Stimulated activated CD8-positive, alpha-beta memory T cell treated with anti-CD3 and anti-CD28 coated beads, Interleukin-15, amount 100 ng/mL, for 4 hours (primary cell): ENCODE measurements around the gene UTP25.
A peak's percentile ranks its signal among the peaks of the same experiment; 100 is the strongest.

ENCODE experiments used
- DNase-seq, 2 donors: peaks; one replicate each; pipeline ENCODE4 v3.0.0-alpha.2; 2020; ENCODE audit warnings: low read depth in 2 of 2

The UTP25 gene

DNA sequence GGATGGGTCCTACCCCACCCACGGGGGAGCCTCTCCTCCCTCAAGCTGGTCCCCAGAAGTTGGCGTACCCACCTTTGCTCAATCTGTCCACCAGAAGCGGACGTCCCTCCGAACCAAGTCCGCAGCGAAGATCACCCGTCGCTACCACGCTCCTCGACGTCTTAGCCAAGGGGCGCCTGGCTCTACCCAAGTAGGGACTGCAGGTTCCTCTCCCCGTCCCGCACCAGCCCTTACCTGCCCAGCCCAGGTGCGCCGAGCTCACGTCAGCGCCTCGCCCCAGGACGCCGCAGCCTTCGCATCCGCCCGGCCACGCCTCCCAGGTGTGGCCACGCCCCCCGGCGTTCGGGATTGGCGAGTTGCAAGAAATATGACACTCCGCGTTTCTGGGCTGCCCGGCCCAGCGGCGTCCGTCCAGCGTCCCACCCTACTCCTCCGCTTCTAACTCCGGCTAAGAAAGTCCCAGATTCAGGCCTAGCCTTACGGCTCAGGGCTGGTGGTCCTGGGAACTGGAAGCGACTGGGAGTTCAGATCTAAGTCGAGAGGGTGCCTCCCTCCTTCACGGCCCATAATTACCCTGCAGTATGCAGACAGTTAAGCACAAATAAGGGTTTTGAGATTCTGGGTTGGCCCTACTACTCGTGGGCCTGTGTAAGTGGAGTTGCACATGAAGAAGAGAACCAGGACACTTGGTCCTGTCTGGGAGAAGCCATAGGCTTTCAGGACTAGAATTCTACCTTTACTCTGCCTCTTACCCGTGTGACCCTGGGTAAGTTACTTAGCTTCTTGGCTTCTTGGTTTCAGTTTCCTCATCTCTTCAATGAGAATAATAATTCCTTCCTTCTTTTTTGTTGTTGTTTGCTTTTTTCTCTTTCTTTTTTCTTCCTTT lies 21.7 kb upstream of the UTP25 start, which contains the start of gene IRF6:
IRF6 (minus strand) TSS at position 268 of the 886 bp plus-strand sequence. CDS start 4,729 bp downstream, outside the sequence.
- DNase-seq = peak; percentile 29 to 51

GRCh38 chr1:209807509-209807908 lies 20.3 kb upstream of the UTP25 start:
- DNase-seq = no peak

DNA sequence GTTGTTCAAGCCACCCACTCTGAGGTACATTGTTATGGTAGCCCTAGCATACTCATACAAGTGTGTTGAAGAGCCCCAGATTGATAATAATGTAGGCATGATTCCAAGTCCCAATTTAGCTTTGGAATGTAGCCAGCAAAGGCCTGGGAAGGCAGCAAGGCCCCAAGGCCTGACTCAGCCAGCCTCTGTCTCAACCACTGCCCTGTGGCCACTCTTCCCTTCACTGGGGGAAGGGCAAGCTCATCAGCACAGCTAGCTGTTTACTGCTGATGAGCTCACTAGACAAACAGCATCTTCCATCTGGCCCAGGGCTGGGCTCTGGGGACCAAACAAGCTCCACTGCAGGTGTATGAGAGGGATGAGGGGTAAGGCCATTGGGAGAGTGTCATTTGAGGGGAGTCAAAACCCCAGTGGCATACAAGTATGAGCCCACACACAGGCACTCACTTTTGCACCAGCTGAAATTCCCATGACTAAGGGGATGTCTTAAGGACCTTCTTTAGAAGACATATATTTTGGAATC lies 19.7 kb upstream of the UTP25 start:
- no peak for DNase-seq

- no peak for DNase-seq
These were observed 18.2 kb upstream of the UTP25 start for GRCh38 chr1:209809611-209810010.

- no peak for DNase-seq
These were observed 17.0 kb upstream of the UTP25 start for GRCh38 chr1:209810783-209811182.

- no peak for DNase-seq
These were observed 13.9 kb upstream of the UTP25 start for GRCh38 chr1:209813902-209814301.

DNA sequence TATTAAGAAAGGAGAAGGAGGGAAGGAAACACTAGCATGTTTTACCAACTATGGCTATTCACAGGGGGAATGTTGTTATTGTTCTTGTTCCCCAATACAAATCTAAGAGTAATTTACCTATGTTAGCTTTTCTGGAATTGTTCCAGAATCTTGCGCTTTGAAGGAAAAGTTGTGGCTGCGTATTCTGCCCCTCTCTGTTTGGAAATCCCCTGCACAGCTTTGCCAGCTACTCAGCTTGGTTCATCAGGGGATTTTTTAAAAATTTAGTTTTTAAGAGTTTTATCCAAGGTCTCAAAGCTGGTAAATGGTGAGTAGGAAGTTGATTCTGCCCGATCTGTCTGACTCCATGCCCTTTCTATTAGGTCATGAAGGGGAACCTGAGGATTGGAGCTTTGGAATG lies 12.3 kb upstream of the UTP25 start:
- no peak for DNase-seq

GRCh38 chr1:209815931-209816341 lies 11.8 kb upstream of the UTP25 start:
- DNase-seq = no peak

- DNase-seq = no peak
These were observed 10.8 kb upstream of the UTP25 start for GRCh38 chr1:209816923-209817322.

- no peak for DNase-seq
These were observed 10.1 kb upstream of the UTP25 start for GRCh38 chr1:209817691-209818090.

GRCh38 chr1:209819058-209819457 lies 8.7 kb upstream of the UTP25 start:
- DNase-seq = no peak

DNA sequence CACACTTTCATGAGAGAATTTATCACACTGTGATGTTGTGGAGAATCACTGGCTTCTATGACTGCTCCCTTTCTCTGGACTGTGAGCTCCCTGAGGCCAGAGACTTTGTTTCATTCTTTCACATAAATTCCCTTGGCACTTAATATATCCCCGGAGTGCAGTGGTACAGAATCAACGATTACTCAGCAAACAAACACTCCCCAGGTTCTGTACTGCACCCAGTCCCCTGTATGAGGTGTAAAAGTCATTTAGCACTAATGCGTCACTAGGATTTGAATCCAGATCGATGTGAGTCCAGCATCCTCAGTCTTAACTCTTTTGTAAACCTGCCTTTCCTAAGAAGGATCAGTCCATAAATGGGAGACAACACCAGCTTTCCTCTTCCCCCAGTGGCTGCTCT lies 6.8 kb upstream of the UTP25 start:
- DNase-seq = no peak

- DNase-seq = no peak
These were observed 5.1 kb upstream of the UTP25 start for GRCh38 chr1:209822706-209823105.

DNA sequence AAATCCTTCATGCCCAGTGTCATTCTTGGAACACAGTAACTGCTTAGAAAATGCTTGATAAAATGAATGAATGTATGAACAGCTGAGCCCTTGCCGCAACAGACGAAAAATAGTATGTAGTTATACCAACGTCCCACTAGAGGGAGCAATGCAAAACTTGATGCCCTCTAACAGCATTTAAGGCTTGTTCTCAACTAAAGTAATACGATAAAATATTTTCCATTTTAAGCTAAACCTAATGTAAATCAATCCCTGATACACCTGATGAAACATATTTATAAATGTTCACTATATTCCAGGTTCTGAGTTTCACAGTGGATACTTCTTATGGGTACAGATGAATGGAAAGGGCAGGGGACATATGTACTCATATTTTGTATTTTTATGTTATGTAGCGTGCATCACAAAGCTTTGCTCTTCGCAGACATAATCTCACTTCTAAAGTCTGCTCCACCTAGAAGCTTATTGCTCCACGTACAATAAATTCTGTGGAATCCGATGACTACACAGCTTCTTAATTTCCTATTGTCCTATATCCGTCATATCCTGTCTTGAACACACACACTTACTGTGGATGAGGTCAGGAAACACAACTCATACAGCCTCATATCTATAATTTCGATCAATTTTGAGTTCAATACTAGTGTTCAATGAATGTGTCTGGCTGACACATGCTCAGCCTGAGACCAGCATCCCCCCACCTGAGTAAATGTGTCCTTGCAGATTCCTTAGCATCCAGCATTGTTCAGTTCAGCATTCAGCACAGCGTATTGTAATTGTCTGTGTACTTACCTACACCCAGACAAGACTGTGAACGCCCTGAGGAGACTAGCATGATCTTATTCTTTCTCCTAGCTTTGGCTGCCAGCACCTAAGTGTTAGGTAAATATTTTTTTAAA lies 4.4 kb upstream of the UTP25 start:
- no peak for DNase-seq

DNA sequence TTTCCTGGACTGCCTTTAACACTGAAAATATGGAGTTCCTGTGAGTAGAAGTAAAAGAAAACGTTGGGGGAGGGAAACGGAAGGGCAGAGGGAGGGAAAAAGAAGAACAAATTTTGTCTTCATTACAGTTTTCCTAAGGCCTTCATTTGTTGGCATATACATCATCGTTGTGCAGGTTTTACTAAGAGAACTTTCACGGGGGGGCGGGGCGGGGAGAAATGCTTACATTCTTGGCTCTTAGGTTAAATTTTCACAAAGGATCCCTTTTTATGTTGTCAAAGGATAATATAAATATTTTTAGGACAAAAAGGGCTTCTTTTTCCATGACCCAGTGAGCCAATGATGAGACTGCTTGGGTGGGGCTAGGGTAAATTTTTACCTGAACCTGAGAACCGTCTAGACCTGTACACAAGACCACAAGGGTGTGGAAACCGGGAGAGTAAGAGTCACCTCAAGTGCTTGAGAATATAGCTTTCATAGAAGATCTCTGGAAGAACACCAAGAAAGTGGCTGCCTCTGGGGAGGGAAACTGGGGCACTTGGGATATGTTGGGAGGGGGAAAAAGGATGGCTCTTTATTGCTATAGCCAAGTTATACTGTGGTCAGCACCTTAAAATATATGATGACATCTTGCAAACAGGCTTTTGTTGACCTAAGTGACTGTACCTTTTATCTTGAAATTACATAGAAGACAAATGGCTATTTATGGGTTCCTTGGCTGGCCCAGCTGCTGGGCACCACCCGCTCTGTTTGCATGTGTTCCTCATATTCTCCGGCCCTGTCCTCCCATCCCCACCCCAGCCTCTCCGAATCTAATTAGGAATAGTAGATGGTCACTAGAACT lies 2.0 kb upstream of the UTP25 start:
- no peak for DNase-seq

GRCh38 chr1:209829716-209830115 lies 1.9 kb downstream of the UTP25 start:
- no peak for DNase-seq

DNA sequence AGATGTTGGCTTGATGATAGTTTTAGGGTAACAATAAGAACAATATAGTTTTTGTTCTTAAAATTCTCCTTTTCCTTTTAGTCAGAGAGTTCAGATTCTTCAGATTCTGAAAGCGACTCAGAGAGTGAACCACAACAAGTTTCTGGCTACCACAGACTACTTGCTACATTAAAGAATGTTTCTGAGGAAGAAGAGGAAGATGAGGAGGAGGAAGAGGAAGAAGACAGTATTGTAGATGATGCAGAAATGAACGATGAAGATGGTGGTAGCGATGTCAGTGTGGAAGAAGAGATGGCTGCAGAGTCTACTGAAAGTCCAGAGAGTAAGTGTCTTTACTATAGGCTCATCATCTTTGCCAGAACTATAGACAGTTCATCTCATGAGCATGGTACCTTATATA lies 3.0 kb downstream of the UTP25 start:
- no peak for DNase-seq

DNA sequence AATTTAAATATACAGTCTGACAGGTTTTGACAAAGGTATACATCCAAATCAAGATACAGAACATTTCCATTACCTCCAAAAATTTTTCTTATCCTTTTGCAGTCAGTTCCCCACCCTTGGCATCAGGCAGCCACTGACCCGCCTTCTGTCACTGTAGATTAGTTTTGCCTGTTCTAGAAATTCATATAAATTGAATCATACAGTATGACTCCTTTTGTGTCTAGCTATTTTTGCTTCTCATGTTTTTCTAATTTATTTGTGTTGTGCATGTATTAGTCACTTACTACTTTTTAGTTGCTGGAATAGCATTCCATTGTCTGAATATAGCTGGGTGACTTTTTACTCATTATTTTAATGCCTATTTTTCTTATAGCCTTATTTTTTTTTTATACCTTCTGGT lies 3.8 kb downstream of the UTP25 start:
- no peak for DNase-seq

GRCh38 chr1:209835782-209836298 lies 8.1 kb downstream of the UTP25 start:
- no peak for DNase-seq

GRCh38 chr1:209837671-209838070 lies 9.9 kb downstream of the UTP25 start:
- DNase-seq = no peak

DNA sequence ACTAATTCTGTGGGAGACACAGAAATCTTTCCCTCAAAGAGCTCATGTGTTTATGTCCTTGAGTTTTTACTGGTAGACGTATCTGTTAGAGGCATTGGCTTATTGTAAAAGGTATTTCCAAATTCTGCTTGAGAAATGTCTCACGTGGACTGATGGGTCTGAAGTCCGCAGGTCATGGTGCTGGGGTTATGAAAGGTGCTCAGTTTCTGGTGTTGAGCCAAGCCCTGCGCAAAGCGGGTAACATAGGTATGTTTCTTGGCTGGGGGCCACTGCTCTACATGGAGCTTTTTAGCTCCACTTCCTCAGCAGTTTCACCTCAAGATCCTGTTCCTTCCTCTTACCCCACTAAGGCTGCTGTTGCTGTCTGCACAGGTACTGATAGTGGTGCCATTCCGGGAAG lies 10.8 kb downstream of the UTP25 start:
- DNase-seq = no peak
